HG02623 (cell line): Measurements from ENCODE around the gene NAA40.
"Not testable (repeated sequence)": the region's sequence is repeated elsewhere in the genome, so short reads cannot be mapped to it uniquely, and the experiment has no call there.

Source experiments
- ATAC-seq: cut with Tn5 transposase; IDR thresholded peaks from one replicate; pipeline ENCODE4 v1.9.1; 2021; ENCODE audit warnings: moderate library complexity; ENCODE audit not compliant: unreplicated experiment

Gene NAA40

DNA sequence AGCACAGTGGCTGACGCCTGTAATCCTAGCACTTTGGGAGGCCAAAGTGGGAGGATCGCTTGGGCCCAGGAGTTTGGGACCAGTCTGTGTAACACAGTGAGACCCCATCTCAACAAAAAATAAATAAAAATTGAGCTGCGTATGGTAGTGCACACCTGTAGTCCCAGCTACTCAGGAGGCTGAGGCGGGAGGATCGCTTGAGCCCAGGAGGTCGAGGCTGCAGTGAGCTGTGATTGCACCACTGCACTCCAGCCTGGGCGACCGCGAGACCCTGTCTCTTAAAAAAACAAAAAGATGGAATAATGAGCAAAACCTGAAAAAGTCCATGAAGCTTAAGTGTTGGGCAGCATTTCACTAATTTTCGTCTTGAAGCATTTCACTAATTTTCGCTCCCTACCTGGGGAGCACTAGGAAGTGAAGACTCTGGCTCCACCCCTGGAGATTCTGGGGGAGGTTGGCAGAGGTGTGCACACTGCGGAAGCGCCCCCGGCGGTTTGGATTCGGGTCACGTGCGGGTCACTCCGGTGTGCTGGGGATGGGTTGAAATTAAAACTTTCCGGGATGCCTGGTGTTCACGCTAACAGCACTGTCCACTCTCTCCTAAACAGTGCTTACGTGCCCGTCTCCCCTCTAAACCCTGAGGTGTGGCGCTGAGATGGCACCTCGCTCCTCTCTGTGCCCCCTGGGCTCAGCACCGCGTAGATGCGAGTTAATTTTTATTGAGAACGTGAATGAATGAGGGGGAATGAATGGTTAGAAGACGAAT, 906 bp upstream of the NAA40 start:
- ATAC-seq: peak; percentile 13

GRCh38 chr11:63939397-63939891, 642 bp downstream of the NAA40 start:
- ATAC-seq: no peak

DNA sequence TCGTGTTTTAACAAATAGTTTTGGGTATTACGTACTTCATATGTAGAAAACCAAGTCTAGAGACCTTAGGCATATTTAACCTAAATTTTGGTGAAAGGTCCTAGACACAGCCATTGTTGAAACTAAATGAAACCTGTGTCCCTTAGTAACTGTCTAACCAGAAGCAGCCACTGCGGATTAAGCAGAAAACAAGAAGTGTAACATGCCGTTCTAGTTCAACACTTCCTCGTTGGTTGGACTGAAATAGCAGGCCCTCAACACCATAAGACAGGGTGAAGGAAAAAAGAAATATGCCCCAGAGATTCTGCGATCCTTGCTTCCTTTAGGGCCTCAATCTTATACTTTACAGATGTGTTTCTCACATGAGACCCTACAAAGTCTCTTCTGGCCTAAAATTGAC, 2.0 kb downstream of the NAA40 start:
- no peak for ATAC-seq

GRCh38 chr11:63941901-63942300, 3.1 kb downstream of the NAA40 start:
- no peak for ATAC-seq

- ATAC-seq: no peak
These were observed 4.0 kb downstream of the NAA40 start for GRCh38 chr11:63942803-63943202.

- no peak for ATAC-seq
These were observed 6.2 kb downstream of the NAA40 start for GRCh38 chr11:63944987-63945386.

DNA sequence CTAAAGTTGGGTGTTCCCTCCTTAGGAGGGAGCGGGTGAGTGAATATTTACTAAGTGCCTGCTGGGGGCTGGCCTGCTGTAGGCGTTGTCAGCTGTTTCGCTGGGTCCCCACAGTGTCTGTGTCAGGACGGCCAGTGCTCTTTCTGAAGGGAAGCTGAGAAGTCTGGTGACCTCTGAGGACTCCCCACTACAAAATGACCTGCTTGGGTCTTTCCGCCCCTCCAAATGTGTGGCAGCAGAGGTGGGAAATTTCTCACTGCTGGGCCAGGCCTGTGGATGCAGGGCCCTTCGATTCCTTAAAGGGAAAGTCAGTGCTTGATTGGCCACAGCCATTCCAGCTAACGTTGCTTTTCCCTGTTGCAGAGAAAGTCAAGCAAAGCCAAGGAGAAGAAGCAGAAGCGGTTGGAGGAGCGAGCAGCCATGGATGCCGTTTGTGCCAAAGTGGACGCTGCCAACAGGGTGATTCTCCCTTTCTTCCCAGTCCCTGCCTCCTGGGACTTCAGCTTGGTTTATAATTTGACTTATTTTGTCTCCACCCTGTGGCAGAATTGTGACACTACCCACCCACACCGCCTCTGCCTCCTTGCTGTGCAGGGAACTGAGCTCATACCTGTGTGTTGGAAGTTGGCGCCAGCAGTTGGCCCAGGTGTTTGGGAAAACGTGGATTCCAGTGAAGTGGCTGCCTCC, 6.8 kb downstream of the NAA40 start:
- ATAC-seq: no peak

DNA sequence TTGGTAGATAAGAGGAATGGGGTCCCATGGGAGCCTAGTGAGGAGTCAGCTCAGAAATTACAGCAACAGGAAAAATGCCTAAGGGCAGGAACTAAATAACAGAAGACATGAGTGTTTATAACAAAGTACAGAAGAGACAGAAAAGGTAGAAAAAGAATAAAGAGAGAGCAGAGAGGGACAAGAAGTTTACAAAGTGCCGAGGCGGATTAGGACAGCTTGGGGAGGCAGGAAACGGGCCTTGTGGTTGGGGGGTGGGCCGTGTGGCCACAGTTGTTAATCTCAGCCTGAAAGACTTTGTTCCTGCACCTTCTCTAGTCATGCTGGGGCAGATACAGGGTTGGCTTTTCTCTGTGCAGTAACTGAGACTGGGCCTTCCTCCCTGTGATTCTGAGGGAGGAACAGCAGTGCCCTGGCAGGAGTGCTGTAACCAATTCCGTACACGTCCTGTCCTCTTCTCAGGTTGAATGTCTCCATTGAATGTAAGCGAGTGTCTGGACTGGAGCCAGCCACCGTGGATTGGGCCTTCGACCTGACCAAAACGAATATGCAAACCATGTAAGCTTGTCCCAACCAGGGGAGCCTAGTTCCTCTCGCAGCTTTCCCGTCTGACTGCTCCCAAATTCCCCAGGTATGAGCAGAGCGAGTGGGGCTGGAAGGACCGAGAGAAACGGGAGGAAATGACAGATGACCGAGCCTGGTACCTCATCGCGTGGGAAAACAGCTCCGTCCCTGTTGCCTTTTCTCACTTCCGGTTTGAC, 13.2 kb downstream of the NAA40 start:
- no peak for ATAC-seq

DNA sequence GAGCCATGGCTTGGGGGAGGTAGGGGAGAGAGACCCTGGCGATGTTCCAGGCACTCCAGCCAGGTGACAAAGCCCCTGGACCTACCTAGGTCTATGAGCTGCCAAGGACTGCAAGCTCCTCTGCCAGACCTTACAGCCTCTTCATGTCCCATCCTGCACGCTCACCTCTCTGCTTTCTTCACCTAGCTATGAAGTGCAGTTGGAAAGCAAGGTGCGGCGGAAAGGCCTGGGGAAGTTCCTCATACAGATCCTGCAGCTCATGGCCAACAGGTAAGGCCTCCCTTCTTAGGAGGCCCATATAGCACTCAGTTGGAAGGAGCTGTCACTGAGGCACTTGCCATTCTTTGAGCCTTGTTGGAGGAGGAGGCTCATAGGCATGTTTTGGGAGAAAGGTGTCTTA, 13.8 kb downstream of the NAA40 start:
- no peak for ATAC-seq

- ATAC-seq: no peak
These were observed 19.2 kb downstream of the NAA40 start for GRCh38 chr11:63958008-63958407.

DNA sequence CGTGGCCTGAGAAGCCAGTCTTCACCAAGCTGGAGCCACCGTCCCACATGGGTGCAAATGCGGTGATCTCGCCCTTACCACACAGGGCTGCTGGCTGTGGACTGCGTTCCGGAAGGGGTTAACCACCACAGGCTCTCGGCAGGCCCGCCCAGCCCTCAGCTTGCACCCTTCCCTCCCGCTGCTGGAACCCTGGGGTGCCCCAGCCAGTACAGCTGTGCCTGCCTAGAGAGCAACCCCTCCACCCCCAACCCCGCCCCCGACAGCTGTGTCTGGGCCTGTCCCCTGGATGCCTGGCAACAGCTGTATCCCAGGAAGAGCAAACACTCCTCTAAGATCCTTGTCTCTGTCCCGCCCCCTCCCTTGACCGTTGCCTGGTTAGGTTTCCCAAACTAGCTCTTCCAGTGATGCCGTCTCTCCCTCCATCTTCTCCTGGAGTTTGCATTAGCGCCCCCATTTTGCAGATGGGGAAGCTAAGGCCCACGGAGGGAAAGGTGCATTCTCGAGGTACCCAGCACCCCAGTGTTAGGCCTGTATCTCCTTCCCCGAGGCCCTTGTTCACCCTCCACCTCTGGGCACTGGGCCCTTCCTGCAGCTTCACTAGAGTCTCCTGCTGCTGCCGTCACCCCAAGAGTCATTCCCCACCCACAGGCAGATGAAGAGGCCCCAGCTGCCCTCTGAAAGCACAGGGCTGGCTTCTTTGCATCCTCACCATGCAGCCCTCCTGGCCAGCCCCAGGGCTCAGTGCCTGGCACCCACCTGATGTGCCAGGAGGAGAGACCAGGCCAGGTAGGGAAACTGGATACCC, 23.0 kb downstream of the NAA40 start:
- ATAC-seq: no peak

DNA sequence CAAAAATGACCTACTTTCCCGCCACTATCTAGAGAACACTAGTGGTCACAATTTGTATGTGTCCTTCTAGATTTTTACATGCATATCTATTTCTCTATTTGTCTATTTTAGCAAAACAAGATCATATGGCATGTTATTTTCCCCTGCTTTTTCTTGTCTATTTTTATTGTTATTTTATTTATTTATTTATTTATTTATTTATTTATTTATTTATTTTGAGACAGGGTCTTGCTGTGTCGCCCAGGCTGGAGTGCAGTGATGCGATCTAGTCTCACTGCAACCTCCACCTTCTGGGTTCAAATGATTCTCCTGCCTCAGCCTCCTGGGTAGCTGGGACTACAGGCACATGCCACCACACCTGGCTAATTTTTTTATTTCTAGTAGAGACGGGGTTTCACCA, 25.1 kb downstream of the NAA40 start:
- not testable (repeated sequence) for ATAC-seq

DNA sequence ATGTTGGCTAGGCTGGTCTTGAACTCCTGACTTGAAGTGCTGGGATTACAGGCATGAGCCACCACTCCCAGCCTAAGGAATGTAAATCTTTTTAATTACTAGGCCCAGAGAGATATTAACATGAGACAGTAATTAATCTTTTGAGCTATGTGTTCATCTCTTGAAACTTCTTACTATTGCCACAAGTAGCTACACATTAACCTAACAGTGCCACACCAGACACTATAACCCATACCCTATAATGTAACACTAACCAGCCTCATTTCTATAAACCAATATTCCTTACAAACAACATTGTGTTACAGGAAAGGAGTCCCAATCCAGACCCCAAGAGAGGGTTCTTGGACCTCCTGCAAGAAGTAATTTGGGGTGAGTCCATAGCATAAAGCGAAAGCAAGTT, 27.6 kb downstream of the NAA40 start:
- ATAC-seq: no peak

GRCh38 chr11:63969461-63969860, 30.7 kb downstream of the NAA40 start:
- ATAC-seq: no peak

DNA sequence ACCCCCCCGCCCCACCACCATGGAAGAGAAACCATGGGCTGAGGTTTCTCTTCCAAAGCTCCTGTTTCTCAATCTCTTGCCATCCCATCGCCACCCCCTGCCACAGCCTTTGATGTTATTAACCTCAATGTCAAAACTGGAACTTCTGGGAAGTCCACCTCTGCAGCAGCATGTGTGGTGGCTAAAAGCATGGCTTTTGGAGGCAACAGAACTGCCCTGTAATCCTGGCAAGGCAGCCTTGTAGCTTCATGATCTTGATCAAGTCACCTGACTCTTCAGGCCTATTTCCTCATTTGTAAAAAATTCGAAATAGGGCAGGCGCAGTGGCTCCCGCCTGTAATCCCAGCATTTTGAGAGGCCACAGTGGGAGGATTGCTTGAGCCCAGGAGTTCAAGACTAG, 32.1 kb downstream of the NAA40 start:
- ATAC-seq: no peak

- not testable (repeated sequence) for ATAC-seq
These were observed 35.1 kb downstream of the NAA40 start for GRCh38 chr11:63973912-63974258.

GRCh38 chr11:63974259-63975143, 35.7 kb downstream of the NAA40 start, which contains the start of gene COX8A:
Gene COX8A (plus strand): TSS chr11:63974620. CDS start chr11:63974681, 61 bp downstream.
- peak; percentile 97 for ATAC-seq

DNA sequence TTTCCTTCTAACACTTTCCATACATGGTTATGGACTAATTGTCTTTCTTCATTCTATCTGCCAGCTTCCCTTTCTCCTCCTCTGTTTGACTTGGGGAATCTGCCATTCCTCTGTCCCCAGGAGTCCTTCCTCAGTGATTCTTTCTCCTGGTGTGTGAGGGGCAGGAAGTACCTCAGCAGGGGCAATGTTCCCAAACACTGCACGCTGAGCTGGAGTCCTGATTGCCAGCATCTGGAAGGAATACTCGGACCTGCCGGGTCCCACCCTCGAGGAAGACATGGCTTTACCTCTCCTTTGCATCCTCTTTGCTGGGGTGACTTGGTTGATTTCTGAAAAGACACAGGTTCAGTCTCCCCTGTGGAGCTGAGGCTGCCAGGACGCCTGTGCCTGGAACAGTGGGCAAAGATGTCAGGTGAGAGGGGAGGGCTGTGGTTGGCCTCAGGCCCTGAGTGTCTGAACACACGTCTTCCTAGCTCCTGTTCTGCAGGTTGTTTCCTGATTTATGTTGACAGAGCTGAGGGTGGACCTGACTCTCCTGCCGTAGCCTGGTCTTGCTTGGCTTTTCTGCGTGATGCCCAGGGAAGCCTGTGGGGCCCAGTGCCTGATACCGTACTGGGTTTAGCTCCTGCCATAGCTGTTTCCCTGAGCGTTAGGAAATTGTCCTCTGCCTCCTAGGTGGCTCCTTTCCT, 39.9 kb downstream of the NAA40 start:
- no peak for ATAC-seq

DNA sequence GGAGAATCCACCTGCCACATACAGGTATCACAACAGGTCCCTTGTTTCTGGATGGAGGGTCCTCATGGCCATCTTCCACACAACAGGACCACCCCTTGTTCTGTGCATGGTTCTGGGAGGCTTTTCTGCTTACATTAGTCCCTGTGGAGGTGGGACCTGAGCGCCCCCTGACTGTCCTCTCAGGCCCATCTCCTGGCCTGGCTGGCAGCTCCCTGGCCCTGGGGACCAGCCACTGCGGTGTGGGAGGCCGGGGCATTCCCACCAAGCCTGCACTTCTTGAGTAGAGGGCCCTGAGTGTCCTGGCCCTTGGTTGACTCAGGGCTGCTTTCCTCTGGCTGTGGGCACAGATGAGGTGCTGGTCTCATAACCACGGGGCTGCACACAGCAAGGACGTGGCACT, 40.6 kb downstream of the NAA40 start:
- no peak for ATAC-seq
